Measurements from ENCODE around the gene MT4. TPM values are rescaled to one million over a fixed set of nuclear protein-coding genes. Genes with fewer than 3 reads are reported as not detected.

The MT4 gene
- polyA plus RNA-seq, 4 donors, result not detected

GRCh38 chr16:56588781-56589140, 23.9 kb downstream of the MT4 start:
- peaks cover 0 to 9% (median 0%) of the 10 kb centered on the region in 3 donors for H3K4me1 ChIP-seq (ENCODE audit: control insufficient read depth in 3 of 3, insufficient read depth in 2 of 3, low read depth in 1 of 3, low read length in 2 of 3)
- H3K27me3 ChIP-seq (ENCODE audit: control insufficient read depth in 3 of 3, insufficient read depth in 3 of 3, low read length in 3 of 3), result peaks cover 3 to 36% (median 7%) of the 10 kb centered on the region in 3 donors
- WGBS, 3 donors, result 26 to 34% (median 28%) methylated on average over 9 of the region's 9 CpGs

GRCh38 chr16:56589141-56590039, 24.5 kb downstream of the MT4 start, which contains the start of gene MT3:
TSS of gene MT3 (plus strand) at chr16:56589528. CDS start at chr16:56589591, 63 bp downstream.
- no peak within 1 kb of the TSS for H3K27ac ChIP-seq (ENCODE audit: low read depth in 1 of 3, low read length in 2 of 3)
- peaks cover 3 to 33% (median 7%) of the 10 kb centered on the region in 3 donors for H3K27me3 ChIP-seq (ENCODE audit: control insufficient read depth in 3 of 3, insufficient read depth in 3 of 3, low read length in 3 of 3)
- H3K9me3 ChIP-seq (ENCODE audit: control insufficient read depth in 2 of 2, insufficient read depth in 1 of 2, low read depth in 1 of 2, low read length in 1 of 2), result peaks cover 0 to 2% of the 10 kb centered on the region in 2 donors
- H3K36me3 ChIP-seq (ENCODE audit: control insufficient read depth in 3 of 3, insufficient read depth in 2 of 3, low read depth in 1 of 3, low read length in 3 of 3), result no peaks in the 10 kb centered on the region
- peaks cover 0 to 9% (median 0%) of the 10 kb centered on the region in 3 donors for H3K4me1 ChIP-seq (ENCODE audit: control insufficient read depth in 3 of 3, insufficient read depth in 2 of 3, low read depth in 1 of 3, low read length in 2 of 3)
- peak within 1 kb of the TSS in 2 of 3 donors; percentile 13 to 40 for H3K4me3 ChIP-seq (ENCODE audit: low read depth in 1 of 3, low read length in 3 of 3)
- FAIRE-seq, result no peak
- WGBS, 3 donors, result 6 to 8% (median 7%) methylated on average over 58 to 87 of the region's 87 CpGs
- DNase-seq, result peak in 1 of 2 donors; percentile 60

More at GRCh38 chr16:56588781-56589140, 23.9 kb downstream of the MT4 start:
- no peaks in the 10 kb centered on the region for H3K9me3 ChIP-seq (ENCODE audit: control insufficient read depth in 2 of 2, insufficient read depth in 1 of 2, low read depth in 1 of 2, low read length in 1 of 2)
- no peaks in the 10 kb centered on the region for H3K36me3 ChIP-seq (ENCODE audit: control insufficient read depth in 3 of 3, insufficient read depth in 2 of 3, low read depth in 1 of 3, low read length in 3 of 3)
- FAIRE-seq (no peak), DNase-seq (no peak)
- H3K4me3 ChIP-seq (ENCODE audit: low read depth in 1 of 3, low read length in 3 of 3), result no peak overlapping the region
- H3K27ac ChIP-seq (ENCODE audit: low read depth in 1 of 3, low read length in 2 of 3), result no peak overlapping the region

DNA sequence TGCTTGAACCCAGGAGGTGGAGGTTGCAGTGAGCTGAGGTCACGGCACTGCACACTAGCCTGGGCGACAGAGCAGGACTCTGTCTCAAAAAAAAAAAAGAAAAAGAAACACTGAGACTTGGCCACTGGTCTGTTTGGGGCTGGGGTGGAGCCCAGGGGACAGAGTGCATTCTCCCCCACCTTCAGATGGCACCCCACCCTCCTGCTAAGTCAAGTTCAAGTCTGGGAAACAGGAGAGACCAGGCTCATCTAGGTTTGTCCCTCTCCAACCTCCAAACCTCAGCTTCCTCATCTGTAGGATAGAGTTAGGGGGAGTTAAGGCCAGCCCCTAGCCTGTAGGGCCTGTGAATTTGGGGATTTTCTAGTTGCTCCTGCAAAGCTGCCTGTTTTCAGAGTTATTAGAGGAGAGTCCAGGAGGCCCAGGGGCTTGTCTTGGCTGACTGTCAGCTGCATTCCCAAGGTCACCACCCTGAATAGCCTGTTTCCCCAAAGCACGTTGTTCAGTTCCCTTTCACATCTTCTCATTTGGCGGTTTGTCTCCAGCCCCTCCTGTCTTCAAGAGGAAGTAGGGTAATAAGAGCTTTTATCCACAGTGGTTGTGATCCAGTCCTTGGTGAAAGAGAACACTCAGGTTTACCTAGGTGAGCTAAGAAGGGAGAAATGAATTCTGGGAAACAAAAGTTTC, 26.6 kb downstream of the MT4 start:
- FAIRE-seq (no peak), DNase-seq (peak in 1 of 2 donors; percentile 39)
- H3K27me3 ChIP-seq (ENCODE audit: control insufficient read depth in 3 of 3, insufficient read depth in 3 of 3, low read length in 3 of 3), result peaks cover 3 to 30% (median 7%) of the 10 kb centered on the region in 3 donors
- H3K4me3 ChIP-seq (ENCODE audit: low read depth in 1 of 3, low read length in 3 of 3), result no peak overlapping the region
- H3K9me3 ChIP-seq (ENCODE audit: control insufficient read depth in 2 of 2, insufficient read depth in 1 of 2, low read depth in 1 of 2, low read length in 1 of 2), result peaks cover 0 to 2% of the 10 kb centered on the region in 2 donors
- H3K27ac ChIP-seq (ENCODE audit: low read depth in 1 of 3, low read length in 2 of 3), result no peak overlapping the region
- peaks cover 0 to 9% (median 0%) of the 10 kb centered on the region in 3 donors for H3K4me1 ChIP-seq (ENCODE audit: control insufficient read depth in 3 of 3, insufficient read depth in 2 of 3, low read depth in 1 of 3, low read length in 2 of 3)
- H3K36me3 ChIP-seq (ENCODE audit: control insufficient read depth in 3 of 3, insufficient read depth in 2 of 3, low read depth in 1 of 3, low read length in 3 of 3), result no peaks in the 10 kb centered on the region
- 44 to 50% (median 48%) methylated on average over 4 of the region's 4 CpGs for WGBS, 3 donors

DNA sequence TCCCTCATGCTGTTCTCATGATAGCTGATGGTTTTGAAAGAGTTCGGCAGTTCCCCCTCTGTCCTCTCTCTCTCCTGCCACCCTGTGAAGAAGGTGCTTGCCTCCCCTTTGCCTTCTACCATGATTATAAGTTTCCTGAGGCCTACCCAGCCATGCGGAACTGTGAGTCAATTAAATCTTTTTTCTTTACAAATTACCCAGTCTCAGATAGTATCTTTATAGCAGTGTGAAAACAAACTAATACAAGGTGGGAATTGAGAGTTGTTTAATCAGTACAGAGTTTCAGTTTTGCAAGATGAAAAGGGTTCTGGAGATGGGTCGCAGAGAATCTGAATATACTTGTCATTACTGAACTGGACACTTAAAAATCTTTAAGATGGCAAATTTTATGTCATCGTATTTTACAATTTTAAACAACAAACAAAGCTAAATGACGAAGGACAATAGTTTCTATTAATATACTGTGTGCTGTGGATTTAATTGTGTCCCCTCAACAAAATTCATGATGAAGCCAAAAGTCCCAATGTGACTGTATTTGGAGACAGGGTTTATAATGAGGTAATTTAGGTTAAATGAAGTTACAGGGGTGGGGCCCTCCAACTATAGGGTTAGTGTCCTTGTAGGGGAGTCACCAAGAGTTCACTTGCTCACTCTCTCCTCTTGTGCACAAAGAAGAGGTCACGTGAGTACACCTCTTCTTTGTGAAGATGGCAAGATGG, 28.9 kb downstream of the MT4 start:
- Histone ChIP-seq H3K27ac (ENCODE audit: low read depth in 1 of 3, low read length in 2 of 3) (no peak overlapping the region), H3K36me3 (ENCODE audit: control insufficient read depth in 3 of 3, insufficient read depth in 2 of 3, low read depth in 1 of 3, low read length in 3 of 3) (no peaks in the 10 kb centered on the region), H3K27me3 (ENCODE audit: control insufficient read depth in 3 of 3, insufficient read depth in 3 of 3, low read length in 3 of 3) (peaks cover 3 to 15% (median 7%) of the 10 kb centered on the region in 3 donors), H3K4me1 (ENCODE audit: control insufficient read depth in 3 of 3, insufficient read depth in 2 of 3, low read depth in 1 of 3, low read length in 2 of 3) (peaks cover 0 to 9% (median 0%) of the 10 kb centered on the region in 3 donors), H3K4me3 (ENCODE audit: low read depth in 1 of 3, low read length in 3 of 3) (no peak overlapping the region), H3K9me3 (ENCODE audit: control insufficient read depth in 2 of 2, insufficient read depth in 1 of 2, low read depth in 1 of 2, low read length in 1 of 2) (peaks cover 0 to 2% of the 10 kb centered on the region in 2 donors)
- WGBS, 3 donors, result 87 to 93% (median 90%) methylated on average over 6 of the region's 6 CpGs
- no peak for FAIRE-seq
- DNase-seq, result no peak

DNA sequence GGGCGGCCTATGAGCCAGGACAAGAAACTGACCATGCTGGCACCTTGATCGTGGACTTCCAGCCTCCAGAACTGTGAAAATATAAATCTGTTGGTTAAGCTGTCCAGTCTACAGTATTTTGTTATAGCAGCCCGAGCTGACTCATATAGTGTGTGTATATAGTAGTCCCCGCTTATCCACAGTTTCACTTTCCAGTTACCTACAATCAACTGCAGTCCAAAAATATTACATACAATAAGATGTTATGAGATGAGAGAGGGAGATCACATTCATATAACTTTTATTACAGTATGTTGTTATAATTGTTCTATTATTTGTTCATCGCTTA, 29.4 kb downstream of the MT4 start:
- DNase-seq (no peak), FAIRE-seq (no peak)
- Histone ChIP-seq H3K4me1 (ENCODE audit: control insufficient read depth in 3 of 3, insufficient read depth in 2 of 3, low read depth in 1 of 3, low read length in 2 of 3) (peaks cover 0 to 9% (median 0%) of the 10 kb centered on the region in 3 donors), H3K27ac (ENCODE audit: low read depth in 1 of 3, low read length in 2 of 3) (no peak overlapping the region), H3K9me3 (ENCODE audit: control insufficient read depth in 2 of 2, insufficient read depth in 1 of 2, low read depth in 1 of 2, low read length in 1 of 2) (peaks cover 0 to 2% of the 10 kb centered on the region in 2 donors), H3K4me3 (ENCODE audit: low read depth in 1 of 3, low read length in 3 of 3) (no peak overlapping the region), H3K36me3 (ENCODE audit: control insufficient read depth in 3 of 3, insufficient read depth in 2 of 3, low read depth in 1 of 3, low read length in 3 of 3) (no peaks in the 10 kb centered on the region), H3K27me3 (ENCODE audit: control insufficient read depth in 3 of 3, insufficient read depth in 3 of 3, low read length in 3 of 3) (peaks cover 0 to 12% (median 7%) of the 10 kb centered on the region in 3 donors)
- 83 to 94% (median 84%) methylated on average over 5 of the region's 5 CpGs for WGBS, 3 donors

DNA sequence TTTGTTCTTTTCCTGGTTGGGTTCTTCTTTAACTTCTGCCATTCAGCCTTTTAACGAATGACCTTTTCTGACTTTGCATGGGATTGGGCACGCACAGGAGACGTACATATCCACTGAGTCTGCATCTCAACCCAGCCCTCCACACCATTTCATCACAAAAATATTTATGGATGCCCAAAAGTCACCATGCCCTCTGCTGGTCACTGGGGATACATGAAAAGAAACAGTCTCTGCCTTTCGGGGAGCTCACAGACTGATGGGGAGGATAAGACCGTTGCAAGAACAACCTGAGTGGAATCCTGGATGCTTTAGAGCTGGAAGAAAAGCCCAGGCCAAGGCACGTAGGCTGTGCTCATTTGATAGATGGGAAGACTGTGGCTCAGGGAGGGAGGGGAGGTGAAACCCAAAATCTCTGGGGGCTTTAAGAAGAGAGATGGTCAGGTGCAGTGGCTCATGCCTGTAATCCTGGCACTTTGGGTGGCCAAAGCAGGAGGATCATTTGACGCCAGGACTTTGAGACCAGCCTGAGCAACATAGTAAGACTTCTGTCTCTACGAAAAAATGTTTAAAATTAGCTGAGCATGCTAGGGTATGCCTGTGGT, 35.6 kb downstream of the MT4 start:
- H3K27ac ChIP-seq (ENCODE audit: low read depth in 1 of 3, low read length in 2 of 3), result no peak overlapping the region
- H3K9me3 ChIP-seq (ENCODE audit: control insufficient read depth in 2 of 2, insufficient read depth in 1 of 2, low read depth in 1 of 2, low read length in 1 of 2), result no peaks in the 10 kb centered on the region
- no peaks in the 10 kb centered on the region for H3K4me1 ChIP-seq (ENCODE audit: control insufficient read depth in 3 of 3, insufficient read depth in 2 of 3, low read depth in 1 of 3, low read length in 2 of 3)
- peaks cover 0 to 6% (median 0%) of the 10 kb centered on the region in 3 donors for H3K27me3 ChIP-seq (ENCODE audit: control insufficient read depth in 3 of 3, insufficient read depth in 3 of 3, low read length in 3 of 3)
- DNase-seq, result peak; percentile 32 to 55
- H3K4me3 ChIP-seq (ENCODE audit: low read depth in 1 of 3, low read length in 3 of 3), result no peak overlapping the region
- no peak for FAIRE-seq
- 23 to 35% (median 33%) methylated on average over 8 of the region's 8 CpGs for WGBS, 3 donors
- no peaks in the 10 kb centered on the region for H3K36me3 ChIP-seq (ENCODE audit: control insufficient read depth in 3 of 3, insufficient read depth in 2 of 3, low read depth in 1 of 3, low read length in 3 of 3)

DNA sequence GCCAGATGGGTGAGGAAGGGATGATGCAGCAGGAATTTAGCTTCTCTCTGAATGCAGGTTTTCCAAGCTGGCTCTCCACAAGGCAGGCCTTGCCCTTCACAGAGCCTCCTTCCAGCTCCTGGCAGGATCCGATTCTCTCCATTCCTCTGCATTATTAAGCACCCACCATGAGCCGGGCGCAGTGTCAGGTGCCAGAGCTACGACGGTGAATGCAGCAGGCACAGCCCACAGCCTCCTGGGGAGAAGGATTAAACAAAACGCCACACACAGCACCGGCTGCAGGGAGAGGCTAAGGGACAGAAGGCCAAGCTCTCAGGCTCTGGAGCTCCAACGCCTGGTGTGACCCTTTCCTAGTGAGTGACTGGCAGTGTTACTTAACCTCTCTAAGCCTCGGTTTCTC, 36.5 kb downstream of the MT4 start:
- no peaks in the 10 kb centered on the region for H3K36me3 ChIP-seq (ENCODE audit: control insufficient read depth in 3 of 3, insufficient read depth in 2 of 3, low read depth in 1 of 3, low read length in 3 of 3)
- peaks cover 0 to 6% (median 0%) of the 10 kb centered on the region in 3 donors for H3K27me3 ChIP-seq (ENCODE audit: control insufficient read depth in 3 of 3, insufficient read depth in 3 of 3, low read length in 3 of 3)
- DNase-seq (no peak), FAIRE-seq (no peak)
- 66 to 79% (median 77%) methylated on average over 9 of the region's 9 CpGs for WGBS, 3 donors
- no peaks in the 10 kb centered on the region for H3K4me1 ChIP-seq (ENCODE audit: control insufficient read depth in 3 of 3, insufficient read depth in 2 of 3, low read depth in 1 of 3, low read length in 2 of 3)
- H3K4me3 ChIP-seq (ENCODE audit: low read depth in 1 of 3, low read length in 3 of 3), result no peak overlapping the region
- H3K9me3 ChIP-seq (ENCODE audit: control insufficient read depth in 2 of 2, insufficient read depth in 1 of 2, low read depth in 1 of 2, low read length in 1 of 2), result no peaks in the 10 kb centered on the region
- H3K27ac ChIP-seq (ENCODE audit: low read depth in 1 of 3, low read length in 2 of 3), result no peak overlapping the region

- no peak for FAIRE-seq
Measured at GRCh38 chr16:56603589-56603988, 38.7 kb downstream of the MT4 start.

More at GRCh38 chr16:56603589-56603988, 38.7 kb downstream of the MT4 start:
- 28 to 40% (median 31%) methylated on average over 4 of the region's 4 CpGs for WGBS, 3 donors
- Histone ChIP-seq H3K27ac (ENCODE audit: low read depth in 1 of 3, low read length in 2 of 3) (no peak overlapping the region), H3K4me3 (ENCODE audit: low read depth in 1 of 3, low read length in 3 of 3) (no peak overlapping the region), H3K9me3 (ENCODE audit: control insufficient read depth in 2 of 2, insufficient read depth in 1 of 2, low read depth in 1 of 2, low read length in 1 of 2) (no peaks in the 10 kb centered on the region), H3K4me1 (ENCODE audit: control insufficient read depth in 3 of 3, insufficient read depth in 2 of 3, low read depth in 1 of 3, low read length in 2 of 3) (peaks cover 0 to 8% (median 0%) of the 10 kb centered on the region in 3 donors), H3K36me3 (ENCODE audit: control insufficient read depth in 3 of 3, insufficient read depth in 2 of 3, low read depth in 1 of 3, low read length in 3 of 3) (no peaks in the 10 kb centered on the region), H3K27me3 (ENCODE audit: control insufficient read depth in 3 of 3, insufficient read depth in 3 of 3, low read length in 3 of 3) (peaks cover 0 to 6% (median 0%) of the 10 kb centered on the region in 3 donors)
- peak; percentile 64 to 75 for DNase-seq

All from small intestine (tissue), 7 donors.